KOPT-K1 (cell line): ENCODE results near the gene GPR62.

Experiments used
- H3K27ac ChIP-seq: fragments of 200-600 bp; sonication (generic); 2 replicates; pipeline ENCODE4 v1.5.1; 2016; ENCODE audit warnings: antibody characterized with exemption, mild to moderate bottlenecking, low read depth, low read length; ENCODE audit not compliant: poor library complexity, severe bottlenecking
- H3K36me3 ChIP-seq: fragments of 200-600 bp; sonication (generic); 2 replicates; pipeline ENCODE4 v1.5.1; 2017; ENCODE audit warnings: antibody characterized with exemption, mild to moderate bottlenecking, low read length, moderate library complexity; ENCODE audit not compliant: insufficient read depth
- H3K9me3 ChIP-seq: fragments of 200-600 bp; sonication (generic); 2 replicates; pipeline ENCODE4 v1.5.1; 2017; ENCODE audit warnings: antibody characterized with exemption, low read length, mild to moderate bottlenecking; ENCODE audit not compliant: insufficient read depth, poor library complexity, severe bottlenecking

The GPR62 gene

GRCh38 chr3:51934991-51935885 lies 19.9 kb upstream of the GPR62 start:
- Histone ChIP-seq H3K36me3 (peaks cover 92% of the 10 kb centered on the region), H3K9me3 (no peaks in the 10 kb centered on the region), H3K27ac (no peak overlapping the region)

- no peaks in the 10 kb centered on the region for H3K9me3 ChIP-seq
- H3K27ac ChIP-seq: no peak overlapping the region
- peaks cover 90% of the 10 kb centered on the region for H3K36me3 ChIP-seq
These were observed 19.1 kb upstream of the GPR62 start for GRCh38 chr3:51935886-51936755.

GRCh38 chr3:51937014-51937413 lies 18.2 kb upstream of the GPR62 start:
- peak overlapping the region; percentile 40 for H3K27ac ChIP-seq
- H3K9me3 ChIP-seq: no peaks in the 10 kb centered on the region
- H3K36me3 ChIP-seq: peaks cover 81% of the 10 kb centered on the region

DNA sequence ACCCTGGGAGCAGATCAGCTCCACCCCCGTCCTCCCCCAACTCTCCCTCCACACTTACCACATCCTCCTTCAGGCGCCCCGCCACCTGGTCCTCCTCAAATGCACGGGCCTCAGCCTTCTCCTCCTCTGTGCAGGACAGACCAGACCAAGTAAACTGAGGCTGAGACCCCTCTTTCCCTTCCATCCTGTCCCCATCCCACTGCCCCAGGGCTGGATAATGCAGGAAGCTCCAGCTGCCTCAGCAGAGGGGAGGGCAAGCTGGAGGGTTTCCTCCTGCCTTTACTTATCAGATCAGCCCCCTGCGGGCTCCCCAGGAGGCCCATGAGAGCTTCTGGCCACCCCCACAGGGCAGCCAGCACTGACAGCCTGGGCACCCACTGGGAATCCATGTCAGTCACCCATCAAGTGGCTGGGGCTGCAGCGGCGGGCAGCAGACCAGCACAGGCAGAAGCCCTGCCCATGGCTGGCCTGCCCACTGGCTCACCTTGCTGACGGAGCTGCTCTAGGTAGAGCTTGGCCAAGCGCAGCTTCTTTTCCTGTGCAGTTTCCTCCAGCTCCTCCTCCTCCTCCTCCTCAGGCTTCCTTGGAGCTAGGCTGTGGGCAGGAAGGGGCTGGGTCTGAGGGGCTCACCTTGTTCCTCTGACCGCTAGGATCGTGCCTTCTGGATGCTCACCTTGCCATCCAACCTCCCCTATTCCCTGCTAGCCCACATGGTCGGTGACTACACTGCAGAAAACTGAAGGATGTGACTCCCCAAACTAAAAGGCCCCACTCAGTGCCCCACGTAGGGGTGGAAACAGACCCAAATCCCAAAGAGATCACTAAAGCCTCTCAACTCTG lies 17.4 kb upstream of the GPR62 start:
- Histone ChIP-seq H3K9me3 (no peaks in the 10 kb centered on the region), H3K27ac (peak overlapping the region; percentile 40), H3K36me3 (peaks cover 75% of the 10 kb centered on the region)

DNA sequence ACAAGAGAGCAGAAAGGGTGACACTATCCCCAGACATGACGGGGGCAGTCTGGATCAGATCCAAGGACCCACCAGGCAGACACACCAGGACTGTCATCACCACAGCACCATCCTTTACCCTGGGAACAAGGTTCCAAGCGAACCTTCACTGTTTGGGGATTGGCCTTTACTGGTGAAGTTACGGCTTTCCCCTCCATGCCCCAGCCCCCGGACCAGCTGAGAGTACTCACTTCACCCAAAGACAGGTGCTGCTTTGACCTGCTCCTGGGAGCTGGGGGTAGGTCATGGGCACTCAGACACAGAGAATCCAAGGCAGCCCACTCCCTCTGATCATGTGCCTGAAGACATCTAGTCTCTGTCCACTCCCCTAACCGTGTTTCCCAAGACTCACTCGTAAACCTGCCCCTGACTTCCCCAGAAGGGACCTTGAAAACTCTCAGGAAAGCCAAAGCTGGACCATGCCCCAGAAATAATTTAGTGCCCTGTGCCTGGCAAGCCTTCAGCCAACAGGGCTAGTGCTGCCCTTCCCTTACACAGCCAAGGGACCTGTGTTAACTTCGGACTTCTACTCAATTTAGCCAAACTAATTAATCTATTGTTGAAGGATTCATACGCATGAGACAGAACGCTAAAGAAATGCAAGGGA lies 16.3 kb upstream of the GPR62 start:
- peaks cover 65% of the 10 kb centered on the region for H3K36me3 ChIP-seq
- no peak overlapping the region for H3K27ac ChIP-seq
- H3K9me3 ChIP-seq: no peaks in the 10 kb centered on the region

GRCh38 chr3:51940648-51941462 lies 14.3 kb upstream of the GPR62 start:
- Histone ChIP-seq H3K27ac (peak overlapping the region; percentile 57), H3K36me3 (peaks cover 49% of the 10 kb centered on the region), H3K9me3 (no peaks in the 10 kb centered on the region)

- Histone ChIP-seq H3K9me3 (no peaks in the 10 kb centered on the region), H3K36me3 (peaks cover 46% of the 10 kb centered on the region), H3K27ac (peak overlapping the region; percentile 57)
These were observed 13.8 kb upstream of the GPR62 start for GRCh38 chr3:51941463-51941797.

- no peaks in the 10 kb centered on the region for H3K9me3 ChIP-seq
- H3K27ac ChIP-seq: peak within 1 kb of the TSS; percentile 86
- H3K36me3 ChIP-seq: peaks cover 40% of the 10 kb centered on the region
These were observed 13.2 kb upstream of the GPR62 start, which contains the start of the genes PARP3 and RRP9 for GRCh38 chr3:51941798-51942602. Gene PARP3, plus strand, starts transcription at chr3:51942363. Its CDS starts 993 bp downstream, at chr3:51943356. Gene RRP9, minus strand, starts transcription at chr3:51941904. Its CDS starts 37 bp downstream, at chr3:51941867.

DNA sequence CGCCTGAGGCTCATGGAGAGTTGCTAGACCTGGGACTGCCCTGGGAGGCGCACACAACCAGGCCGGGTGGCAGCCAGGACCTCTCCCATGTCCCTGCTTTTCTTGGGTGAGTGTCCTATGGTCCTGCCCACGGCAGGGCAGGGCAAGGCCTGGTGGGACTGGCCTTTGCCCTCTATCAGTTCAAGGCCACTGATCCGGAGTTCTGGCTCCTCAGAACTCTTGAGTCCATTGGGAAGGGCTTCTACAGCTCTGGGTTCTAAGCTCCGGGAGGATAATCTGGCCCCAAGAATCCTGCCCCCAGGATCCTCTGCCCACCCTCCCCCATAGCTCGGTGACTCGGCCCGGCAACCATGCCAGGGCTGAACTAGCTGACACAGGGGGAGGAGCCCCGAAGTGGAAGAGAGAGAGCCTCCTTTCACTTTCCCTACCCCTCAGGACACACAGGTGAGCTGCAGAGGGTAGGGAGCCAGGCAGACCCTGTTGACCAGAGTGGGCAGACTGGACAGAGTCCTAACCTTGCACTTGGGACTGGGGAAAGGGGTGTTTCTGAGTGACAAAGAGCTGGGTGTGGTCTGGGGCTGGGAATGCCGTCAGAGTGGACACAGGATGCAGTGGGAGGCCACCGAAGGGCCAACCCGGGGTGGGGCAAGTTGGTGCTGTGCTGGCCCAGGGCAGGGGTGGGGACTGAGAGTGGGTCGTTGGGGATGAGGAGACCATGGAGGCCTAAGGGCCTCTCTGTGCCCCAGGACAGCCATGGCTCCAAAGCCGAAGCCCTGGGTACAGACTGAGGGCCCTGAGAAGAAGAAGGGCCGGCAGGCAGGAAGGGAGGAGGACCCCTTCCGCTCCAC lies 12.4 kb upstream of the GPR62 start:
- Histone ChIP-seq H3K9me3 (no peaks in the 10 kb centered on the region), H3K36me3 (peaks cover 32% of the 10 kb centered on the region), H3K27ac (peak overlapping the region; percentile 86)

- H3K9me3 ChIP-seq: no peaks in the 10 kb centered on the region
- no peak overlapping the region for H3K27ac ChIP-seq
- peaks cover 23% of the 10 kb centered on the region; the same call in 1 of the 2 replicates for H3K36me3 ChIP-seq
These were observed 11.5 kb upstream of the GPR62 start for GRCh38 chr3:51943451-51944391.

DNA sequence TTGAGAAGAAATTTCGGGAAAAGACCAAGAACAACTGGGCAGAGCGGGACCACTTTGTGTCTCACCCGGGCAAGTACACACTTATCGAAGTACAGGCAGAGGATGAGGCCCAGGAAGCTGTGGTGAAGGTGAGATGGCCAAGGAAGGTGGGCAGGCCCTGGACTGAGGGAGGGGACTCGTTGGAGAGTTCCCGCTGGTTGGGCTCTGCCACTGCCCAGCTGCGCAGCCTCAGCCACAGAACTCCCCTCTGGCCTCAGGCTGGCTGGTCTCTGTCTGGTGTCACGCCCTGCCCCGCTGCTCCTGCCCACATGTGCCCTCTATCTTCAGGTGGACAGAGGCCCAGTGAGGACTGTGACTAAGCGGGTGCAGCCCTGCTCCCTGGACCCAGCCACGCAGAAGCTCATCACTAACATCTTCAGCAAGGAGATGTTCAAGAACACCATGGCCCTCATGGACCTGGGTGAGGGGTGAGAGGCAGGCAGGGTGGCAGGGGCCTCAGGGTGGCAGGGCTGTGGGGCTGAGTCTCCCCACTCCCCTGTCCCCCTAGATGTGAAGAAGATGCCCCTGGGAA lies 10.6 kb upstream of the GPR62 start:
- Histone ChIP-seq H3K36me3 (peaks cover 15% of the 10 kb centered on the region; the same call in 1 of the 2 replicates), H3K9me3 (no peaks in the 10 kb centered on the region), H3K27ac (no peak overlapping the region)
